GM19372 (cell line): ENCODE measurements around the gene CEP97.

Experiments
- ATAC-seq: cut with Tn5 transposase; IDR thresholded peaks from one replicate; pipeline ENCODE4 v1.9.1; 2021; ENCODE audit warnings: mild to moderate bottlenecking, low read depth, moderate library complexity; ENCODE audit not compliant: unreplicated experiment

The CEP97 gene

DNA sequence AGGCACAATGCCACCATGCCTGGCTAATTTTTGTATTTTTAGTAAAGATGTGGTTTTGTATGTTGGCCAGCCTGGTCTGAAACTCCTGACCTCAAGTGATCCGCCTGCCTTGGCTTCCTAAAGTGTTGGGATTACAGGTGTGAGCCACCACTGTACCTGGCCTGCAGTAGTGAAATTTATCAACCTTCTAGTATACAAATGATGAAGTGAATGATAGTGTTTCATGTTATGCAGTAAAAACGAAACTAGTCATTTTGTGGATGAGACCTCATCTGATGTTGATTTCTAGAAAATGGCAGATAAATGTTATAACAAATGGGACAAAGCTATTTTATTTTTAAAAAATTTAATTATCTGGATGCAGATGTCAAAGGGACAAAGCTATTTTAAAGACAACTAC is 87.5 kb downstream of the CEP97 start:
- no peak for ATAC-seq

DNA sequence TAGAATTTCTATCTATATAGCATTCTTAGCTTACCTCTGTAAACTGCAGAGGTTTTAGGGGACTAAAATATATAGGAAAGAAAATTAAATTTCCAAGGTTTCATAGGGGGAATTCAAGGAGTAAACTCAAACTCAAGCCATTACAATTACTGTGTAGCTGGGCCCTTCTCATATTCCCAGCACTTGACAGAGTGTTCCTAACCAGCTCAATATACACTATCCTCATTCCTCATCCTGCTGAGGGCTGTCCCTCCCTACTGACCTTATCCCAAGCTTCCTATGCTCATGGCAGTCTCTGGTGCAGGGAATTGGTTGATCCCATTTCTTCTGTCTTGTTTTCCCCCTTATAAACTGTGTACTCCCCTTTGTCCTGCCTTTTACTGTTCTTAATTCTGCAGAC is 88.5 kb downstream of the CEP97 start:
- no peak for ATAC-seq

DNA sequence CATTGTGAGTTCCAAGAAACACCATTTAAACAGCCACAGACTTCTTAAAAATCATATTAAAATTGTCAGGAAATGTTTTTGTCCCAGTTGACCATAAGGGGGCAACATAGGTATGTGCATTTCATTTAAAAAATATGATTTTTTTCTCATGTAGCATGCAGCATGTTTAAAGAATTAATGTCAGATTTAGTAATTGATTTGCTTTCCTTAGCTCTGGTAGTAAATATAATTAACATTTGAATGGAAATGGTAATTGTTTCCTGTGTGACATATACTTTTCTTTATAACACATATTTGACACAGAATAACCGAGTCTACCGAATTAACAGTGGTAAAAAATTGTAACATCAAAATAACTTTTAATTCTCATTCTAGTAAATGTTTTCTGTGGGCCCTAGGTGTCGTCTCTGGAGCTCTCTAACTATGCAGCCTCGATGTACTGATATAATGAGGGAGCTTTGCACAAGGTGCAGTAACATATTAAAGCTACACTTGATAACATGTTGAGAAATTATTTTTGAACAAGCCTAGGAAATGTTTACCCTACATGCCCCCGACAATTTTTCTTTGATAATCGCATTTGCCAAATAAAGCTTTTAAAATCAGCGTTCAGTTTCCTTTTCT is 89.5 kb downstream of the CEP97 start:
- no peak for ATAC-seq

DNA sequence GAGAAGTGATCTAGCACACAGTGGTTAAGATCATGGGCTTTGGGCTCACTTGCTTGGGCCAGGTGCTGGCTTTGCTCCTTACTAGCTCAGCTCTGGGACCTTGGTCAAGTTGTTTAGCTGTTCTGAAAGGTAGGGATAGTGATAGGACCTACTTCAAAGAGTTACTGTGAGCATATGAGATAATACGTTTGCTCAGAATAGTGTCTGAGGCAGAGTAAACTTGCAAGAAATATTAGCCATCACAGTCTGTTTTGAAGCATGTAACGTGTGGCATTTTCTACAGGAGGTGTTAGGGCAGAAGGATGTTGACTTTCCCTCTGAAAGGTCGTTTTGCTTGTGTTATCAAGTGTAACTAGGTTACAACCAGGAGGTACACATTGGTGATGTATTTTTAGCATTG is 90.4 kb downstream of the CEP97 start:
- ATAC-seq = no peak

DNA sequence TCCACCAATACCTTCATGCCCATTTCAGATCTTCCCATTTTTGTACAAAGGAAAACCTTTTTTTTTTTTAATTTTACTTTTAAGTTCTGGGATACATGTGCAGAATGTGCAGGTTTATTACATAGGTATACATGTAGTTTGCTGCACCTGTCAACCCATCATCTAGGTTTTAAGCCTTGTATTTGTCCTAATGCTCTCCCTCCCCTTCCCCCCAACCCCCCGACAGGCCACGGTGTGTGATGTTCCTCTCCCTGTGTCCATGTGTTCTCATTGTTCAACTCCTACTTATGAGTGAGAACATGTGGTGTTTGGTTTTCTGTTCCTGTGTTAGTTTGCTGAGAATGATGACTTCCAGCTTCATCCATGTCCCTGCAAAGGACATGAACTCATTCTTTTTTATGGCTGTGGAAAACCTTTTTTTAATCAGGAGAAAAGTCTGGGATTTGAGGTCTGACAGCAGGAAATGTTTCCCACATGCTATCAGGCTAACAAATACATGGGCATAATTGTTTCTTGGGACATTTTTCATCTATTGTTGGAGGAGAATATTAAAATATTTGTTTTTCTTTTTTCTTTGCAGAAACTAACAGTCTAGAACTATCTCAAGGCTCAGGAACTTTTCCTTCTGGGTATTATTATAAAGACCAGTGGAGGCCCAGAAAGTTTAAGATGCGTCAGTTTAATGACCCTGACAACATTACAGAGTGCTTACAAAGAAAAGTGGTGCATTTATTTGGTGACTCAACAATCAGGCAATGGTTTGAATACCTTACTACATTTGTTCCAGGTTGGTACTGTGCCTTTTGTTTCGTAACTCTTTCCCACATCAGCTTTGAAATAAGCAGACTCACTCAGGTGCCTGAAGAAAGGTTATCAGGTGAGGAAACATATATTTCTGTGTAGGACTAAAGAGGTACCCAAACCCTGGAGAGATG is 92.1 kb downstream of the CEP97 start:
- no peak for ATAC-seq

DNA sequence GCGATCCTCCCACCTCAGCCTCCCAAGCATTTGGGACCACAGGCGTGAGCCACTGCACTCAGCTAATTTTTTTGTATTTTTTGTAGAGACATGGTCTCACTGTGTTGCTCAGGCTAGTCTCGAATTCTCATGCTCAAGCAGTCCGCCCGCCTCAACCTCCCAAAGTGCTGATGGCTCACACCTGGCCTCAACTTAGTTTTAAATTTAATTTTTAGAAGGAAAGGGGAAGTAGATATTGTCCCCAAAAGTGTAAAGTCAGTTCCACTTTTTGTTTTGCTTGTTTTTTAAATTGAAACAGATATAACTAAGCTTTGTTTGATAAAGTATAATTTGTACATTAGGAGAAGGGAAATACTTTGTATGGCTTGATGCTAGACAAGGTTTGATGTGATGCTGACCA is 93.6 kb downstream of the CEP97 start:
- no peak for ATAC-seq

DNA sequence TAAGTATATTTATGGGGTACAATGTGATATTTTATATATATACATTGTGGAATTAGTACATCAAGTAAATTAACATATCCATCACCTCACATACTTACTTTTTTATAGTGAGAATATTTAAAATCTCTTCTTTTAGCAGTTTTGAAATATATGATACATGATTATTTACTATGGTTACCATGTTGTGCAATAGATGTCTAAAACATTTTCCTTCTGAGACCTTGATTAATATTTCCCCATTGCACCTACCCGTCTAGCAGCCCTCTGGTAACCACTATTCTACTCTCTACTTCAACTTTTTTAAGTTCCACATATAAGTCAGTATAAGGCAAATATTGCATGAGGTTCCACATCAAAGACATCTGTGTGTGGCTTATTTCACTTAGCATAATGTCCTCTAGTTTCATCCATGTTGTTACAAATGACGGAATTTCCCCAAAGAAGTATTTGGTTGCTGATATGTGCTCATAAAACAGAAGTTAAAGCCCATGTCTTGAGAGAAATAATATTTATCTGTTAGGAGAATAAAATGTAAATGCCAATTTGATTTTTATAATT is 95.3 kb downstream of the CEP97 start:
- ATAC-seq = peak; percentile 74
